HG03139 (cell line): Measurements from ENCODE around the gene SH2D1B.

Experiments
- ATAC-seq: cut with Tn5 transposase; IDR thresholded peaks from one replicate; pipeline ENCODE4 v1.9.1; 2021; ENCODE audit not compliant: unreplicated experiment

The SH2D1B gene

DNA sequence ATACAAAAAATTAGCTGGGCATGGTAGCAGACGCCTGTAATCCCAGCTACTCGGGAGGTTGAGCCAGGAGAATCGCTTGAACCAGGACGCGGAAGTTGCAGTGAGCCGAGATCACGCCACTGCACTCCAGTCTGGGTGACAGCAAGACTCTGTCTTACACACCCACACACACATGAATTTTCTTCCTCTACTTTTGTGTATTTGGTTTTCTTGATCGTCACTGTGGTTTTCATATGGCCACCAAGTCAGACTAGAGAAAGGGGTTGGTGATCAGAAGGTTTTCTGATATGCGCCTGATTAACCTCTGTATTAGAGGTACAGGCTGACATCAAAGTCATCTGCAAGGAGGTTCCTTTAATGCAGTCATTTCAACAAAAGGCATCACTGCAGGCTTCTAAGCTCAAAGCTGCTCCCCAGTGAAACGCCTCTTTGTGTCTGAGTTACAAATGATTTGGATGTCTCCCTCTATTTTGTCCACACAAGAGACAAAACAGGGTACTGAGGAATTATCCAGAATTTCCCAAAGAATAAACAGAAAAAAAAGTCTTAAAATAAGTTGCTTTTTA is 11.1 kb downstream of the SH2D1B start:
- ATAC-seq: no peak

DNA sequence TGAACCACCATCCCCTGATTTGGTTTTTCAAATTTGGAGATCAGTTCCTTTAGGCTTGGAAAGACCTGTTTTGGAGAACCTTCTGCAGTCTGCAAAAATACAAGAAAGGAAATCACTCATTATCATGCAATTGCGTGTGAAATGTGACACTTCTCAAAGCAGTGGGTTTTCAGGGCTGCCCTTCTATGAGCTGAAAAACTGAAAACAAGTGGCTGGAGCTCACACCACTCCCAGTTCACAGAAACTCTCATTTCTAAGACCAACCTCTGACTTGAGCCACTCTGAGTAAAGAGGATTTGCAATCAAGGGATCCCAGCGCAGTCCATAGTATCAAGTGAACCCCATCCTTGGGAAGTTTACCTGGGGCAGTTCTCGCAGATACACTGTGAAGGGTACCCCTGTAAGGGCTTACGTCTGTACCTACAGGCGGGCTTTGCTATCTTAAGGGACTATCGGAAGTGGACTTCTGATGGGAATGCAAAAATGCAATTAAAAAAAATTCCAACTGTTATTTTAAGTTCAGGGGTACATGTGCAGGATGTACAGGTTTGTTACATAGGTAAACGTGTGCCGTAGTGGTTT is 12.8 kb downstream of the SH2D1B start:
- no peak for ATAC-seq

DNA sequence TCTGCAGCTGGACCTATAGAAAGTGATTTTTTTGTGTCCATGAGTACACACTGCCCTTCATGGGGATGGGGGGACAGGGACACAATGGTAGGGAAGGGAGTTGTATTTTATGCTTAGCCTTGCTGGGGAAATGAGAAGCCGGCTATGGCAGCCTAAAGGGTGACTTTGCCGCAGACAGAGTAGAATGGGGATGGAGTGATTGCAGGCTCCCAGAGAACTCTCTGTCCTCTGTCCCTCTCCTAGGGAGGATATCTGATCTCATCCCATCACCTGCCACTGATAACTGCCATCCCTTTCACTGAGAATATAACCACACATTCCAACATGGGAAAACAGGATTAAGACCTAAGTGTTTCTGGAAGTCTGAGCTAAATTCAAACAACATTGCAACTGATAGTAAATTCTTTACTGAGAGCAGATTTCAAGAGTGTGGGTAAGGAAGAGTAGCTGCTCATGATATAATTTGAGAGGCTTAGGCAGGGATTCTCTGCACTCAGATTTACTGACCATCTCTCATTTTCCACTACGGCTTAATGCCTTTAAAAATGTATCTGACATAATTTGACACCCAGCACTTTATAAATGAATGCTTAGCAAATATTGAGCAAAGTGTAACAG is 13.9 kb downstream of the SH2D1B start:
- ATAC-seq: no peak

DNA sequence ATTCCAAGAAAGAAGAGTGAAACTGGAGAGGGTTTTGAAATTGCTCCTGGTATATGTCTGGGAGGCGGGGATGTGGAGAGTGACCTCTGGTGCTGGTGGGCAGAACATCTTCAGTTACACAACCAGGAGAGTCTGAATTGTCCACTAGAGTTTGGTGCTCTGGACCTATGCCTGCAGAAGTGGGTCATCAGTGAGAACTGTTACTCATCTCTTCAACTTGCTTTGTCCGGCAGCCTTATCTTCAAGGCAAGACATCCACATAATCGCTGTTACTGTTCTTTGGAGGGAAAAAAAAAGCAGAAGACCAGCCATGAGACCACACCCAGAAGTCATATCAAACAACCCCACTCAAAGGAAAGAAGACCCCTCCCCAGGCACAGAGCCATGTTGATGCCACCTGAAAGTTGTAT is 14.9 kb downstream of the SH2D1B start:
- no peak for ATAC-seq

DNA sequence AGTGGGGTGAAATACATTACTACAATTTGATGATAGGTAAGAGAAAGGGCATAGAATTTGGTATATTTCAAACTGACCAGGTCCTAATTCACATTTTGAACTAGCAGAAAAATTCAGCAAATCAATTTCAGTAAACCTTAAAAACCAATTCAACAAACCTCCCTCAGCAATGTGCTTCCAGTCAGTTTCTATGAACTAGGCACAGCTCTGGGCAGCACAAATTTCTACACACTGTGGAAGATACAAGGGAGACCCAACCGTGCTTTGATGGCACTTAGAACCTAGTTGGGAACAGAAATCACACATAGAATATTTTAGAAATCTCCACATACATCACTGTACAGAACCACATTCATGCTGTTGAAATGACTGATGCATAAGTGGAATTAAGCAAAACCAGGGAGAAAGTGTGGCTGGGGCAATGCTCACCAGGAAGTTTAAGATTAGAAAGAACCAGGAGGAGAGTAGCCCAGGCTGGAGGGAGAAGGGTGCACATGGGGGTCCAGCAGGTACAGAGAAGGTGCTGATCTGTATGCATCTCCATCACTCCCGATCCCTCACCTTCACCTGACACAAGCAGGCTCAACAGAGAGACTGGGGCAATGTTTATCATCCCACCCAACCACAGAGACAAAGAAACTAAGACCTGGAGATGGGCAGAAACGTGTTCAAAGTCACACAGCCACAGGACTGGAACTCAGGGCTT is 15.6 kb downstream of the SH2D1B start:
- ATAC-seq: no peak

DNA sequence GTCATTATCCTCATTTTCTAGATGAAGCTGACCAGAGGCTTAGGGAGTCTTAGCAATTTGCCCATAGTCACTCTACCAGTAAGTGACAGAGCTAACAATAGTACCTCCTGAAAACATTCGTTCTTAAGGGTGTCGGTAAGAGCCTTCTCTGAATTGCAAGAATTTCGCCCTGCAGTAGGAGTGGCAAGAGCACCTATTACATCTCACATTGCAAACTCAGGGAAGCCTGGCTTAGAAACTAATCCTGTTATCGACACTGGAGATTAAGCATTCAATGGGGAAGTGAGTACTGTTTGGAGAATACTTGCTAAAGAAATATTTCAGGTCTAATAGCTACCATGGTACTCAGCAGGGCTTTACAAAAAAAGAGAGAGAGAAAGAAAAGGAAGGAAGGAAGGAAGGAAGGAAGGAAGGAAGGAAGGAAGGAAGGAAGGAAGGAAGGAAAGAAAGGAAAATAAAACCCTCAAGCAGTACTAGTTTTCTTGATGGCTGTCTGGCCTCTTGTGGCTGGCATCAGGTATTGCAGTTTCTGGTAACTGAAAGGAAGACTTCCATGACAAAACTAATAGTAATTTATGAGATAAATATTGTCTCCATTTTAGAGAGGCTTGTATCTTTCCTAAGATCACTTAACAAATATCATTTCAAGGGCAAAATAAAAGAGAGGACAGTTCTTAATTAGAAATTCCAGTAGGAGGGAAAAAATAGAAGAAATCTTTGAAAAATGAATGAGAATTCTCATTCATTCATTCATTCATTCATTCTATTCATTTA is 20.0 kb downstream of the SH2D1B start:
- no peak for ATAC-seq

DNA sequence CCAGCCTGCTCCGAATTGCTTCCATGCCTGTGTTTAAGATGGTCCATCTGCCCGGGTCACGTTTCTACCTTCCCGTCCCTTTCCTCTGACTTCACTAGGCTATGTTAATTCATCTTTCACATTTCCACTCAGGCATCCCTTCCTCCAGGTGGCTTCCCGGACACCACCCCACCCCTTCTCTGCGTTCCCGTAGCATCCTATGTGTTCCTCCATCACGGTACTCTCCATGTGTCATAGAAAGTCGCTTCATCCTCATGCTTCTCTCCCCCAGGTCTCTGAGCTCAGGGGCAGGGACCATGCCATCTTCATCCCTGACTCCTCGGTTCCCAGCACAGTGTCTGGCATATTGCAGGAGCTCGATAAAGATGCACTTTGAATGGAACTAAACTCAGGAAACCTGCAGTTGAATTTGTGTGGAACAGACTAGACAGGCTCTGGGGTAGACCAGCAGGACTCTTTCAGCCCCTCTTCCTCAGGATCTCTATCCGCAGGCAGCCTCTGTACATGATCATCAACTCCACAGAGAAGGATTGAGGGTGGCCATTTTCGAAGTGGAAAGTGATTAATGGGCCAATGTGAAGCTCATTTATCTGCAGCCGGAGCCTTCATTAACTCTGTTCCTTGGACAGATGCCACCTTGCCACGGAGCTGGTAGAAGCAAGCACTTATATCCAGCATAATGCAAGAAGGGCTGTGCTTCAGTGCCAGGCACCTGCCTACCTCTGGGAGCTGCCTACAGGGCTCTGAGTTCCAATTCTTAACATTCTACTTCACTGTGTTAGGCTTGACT is 21.3 kb downstream of the SH2D1B start:
- no peak for ATAC-seq

DNA sequence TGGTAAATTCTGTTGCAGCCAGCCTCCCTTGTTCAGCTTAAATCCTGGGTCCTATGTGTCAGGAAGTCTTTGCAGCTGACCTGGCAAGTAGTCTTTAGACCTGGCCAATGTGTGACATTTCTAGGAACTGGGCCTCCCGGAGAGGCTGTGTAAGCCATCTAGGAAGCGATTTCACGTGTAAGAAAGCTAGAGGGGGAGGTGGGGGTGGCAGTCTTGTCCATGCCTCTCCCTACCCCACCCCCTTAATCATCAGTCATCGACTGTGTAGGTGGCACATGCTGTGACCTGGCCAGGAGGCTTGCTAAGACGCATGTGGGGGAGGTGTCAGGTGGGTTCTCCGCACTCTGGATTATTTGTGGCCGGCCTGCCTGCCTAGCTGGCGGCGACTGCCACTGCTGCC is 22.0 kb downstream of the SH2D1B start:
- ATAC-seq: no peak

DNA sequence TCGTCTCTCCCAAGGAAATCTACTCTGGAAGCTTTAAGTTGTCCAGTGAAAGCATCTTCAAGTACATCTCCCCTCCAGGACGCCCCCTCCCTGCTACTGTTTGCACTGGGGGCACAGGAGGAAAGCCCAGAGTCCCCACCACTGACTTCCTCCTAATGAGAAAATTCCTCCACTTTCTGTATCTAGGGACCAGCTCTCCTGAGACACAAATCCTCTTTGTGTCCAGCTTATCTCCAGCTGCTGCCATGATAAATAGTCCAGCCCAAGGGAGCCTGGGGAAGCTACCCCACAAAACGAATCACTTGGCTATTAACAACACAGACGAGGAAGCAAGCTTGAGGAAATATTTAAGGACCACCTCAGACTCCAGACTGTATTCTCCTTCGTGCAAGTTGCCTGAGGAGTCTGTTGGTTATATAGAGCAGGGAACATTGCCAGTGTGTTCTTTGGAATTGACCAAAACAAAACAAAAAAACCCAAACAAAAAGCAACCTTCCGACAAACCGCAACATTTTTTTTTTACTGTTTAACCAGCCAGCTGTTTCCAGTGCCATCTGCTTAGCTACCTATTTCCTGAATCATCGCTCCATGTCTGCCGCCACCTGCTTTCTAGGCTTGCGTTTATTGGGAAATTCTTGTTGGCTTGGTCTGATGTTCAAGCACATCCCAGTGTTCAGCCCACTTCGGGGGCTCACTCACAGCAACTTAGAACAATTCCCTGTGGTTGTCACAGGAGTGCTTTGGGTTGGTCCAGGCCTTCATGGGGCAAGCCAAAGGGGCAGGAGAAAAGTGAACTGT is 22.7 kb downstream of the SH2D1B start:
- ATAC-seq: no peak

DNA sequence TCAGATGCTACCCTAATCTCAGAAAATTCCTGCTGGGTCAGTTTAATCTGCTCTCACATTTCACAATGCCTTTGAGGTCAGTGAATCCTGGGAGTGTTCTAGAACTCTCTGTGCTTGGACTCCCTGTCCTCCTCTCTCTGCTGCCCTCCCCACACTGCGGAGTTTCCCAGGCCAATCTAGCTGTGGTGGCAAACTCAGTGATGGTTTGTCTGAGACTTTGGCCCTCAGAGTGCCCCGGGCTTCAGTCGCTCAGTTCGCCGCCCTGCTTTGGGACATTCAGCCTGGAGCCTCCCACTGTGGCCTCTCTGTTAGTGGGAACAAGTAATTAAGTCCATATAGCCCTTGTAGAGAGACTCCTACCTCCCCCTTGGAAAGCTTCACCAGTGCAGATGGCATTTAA is 23.3 kb downstream of the SH2D1B start:
- no peak for ATAC-seq

DNA sequence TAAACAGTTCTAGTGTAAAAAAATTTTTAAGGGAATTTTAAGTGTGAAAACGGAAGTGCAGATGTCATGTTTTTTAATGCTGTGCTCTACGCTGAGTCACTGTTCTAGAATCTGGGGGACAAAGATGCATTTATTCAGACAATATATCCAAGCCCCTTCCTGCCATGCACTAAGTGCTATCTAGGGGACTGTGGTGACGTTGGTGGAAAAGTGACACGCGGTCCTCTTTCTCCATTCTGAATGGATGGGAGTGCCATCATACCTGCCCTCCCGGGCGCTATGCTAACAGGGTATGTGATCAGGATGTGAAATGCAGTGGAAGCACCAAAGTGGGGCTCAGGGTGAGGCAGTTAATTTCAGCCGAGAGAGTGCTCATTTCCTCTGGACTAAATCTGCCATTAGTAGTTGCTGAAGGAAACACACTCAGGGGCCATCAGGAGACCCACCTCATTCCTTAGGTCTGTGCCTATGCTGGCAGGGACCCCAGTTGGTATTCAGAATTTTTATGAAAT is 23.8 kb downstream of the SH2D1B start:
- no peak for ATAC-seq

DNA sequence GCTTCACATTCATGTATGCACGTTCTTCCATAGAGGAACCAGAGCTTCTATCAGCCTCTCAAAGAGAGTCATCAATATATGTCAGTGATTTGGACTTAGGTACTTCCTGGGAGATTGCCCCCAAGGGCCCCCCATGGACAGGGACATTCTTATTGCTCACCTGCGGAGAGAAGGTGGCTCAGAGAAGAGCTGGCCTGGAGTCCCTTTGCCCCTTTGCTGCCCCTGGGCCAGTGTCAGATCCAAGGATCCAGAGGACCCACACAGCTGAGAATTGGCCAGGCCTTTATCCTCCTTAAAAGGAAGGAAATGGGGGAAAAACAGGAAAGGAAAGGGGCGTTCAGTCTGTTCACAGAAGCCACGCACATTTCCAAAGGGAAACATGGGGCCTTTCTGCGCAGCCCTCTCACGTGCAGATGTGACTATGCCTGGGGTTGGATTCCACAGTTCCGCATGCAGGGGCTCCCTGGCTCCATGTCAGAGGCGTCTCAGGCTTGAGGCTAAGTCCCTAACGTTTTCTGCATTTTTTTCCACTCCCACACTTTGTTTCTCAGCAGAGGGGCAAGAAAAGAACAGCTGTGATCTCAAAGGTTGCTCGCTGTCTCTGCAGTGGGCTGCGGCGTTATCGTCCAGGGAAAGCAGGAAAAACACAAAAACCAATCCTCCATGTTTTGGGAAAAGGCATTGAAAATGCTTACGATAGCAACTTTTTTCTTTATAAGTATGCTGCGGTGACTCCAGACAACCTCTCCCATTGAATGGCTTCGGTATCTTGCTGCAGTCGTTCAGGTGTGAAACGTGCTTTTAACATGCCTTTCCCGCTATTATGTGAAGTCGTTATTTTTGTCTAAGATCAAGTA is 24.5 kb downstream of the SH2D1B start:
- ATAC-seq: no peak

DNA sequence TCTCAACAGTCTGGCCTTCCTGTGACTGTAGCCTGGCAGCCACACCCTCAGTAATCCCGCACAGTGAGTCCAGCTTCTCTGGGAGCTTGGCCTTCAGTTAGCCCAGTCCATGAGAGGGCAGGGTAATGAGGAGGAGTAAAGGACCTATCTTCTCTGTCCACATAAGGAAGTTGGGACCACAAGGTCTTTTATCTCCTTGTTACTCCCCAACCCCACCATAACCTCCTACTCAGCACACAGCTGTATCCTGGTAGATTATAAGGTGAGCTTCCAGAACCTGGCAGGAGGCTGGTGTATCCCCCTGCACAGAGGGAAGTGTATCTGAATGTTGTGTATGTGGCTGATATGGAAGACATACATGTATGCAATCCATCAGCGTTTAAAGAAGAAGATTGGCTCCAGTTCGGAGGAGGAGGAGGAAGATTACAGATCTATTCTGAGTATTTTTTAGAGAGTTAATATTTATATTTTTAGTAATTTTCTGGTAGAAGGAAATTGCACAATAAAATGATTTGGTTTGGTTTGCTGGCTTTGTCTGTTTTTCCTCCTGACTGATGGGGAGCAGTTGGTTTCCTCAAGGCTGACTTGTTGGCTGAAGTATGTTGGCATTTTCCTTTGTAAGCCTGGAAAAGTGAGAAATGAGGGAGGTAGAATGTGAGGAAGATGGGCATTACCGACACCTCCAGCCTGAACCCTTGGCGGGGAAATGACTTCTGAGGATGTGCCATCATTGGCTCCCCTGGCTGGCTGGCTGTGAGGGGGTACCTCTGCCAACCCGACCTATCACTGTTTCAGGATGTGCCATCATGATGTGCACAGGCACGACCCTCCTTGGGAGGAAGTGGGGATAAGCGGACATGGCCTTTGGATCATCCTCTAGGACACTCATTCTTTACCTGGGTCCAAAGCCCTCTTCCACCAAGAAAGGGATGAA is 25.4 kb downstream of the SH2D1B start:
- no peak for ATAC-seq

DNA sequence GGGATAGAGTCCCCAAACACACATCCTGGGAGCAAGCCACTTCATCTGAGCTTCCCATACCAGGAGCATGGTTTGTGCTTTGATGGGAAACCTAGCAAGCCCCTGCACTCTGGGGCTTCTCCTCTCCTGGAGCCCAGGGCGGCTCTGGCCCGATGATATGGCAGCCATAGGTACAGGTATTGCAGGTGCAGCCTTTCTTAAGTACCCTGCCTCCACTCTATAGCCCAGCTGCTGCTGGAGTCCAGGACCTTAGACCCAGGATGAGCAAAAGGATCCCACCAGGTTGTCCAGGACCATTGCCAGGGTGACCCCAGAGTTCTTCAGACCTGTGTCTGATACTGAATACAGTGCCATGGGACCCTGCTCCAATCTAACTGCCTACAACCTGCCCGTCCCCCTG is 26.2 kb downstream of the SH2D1B start:
- no peak for ATAC-seq

DNA sequence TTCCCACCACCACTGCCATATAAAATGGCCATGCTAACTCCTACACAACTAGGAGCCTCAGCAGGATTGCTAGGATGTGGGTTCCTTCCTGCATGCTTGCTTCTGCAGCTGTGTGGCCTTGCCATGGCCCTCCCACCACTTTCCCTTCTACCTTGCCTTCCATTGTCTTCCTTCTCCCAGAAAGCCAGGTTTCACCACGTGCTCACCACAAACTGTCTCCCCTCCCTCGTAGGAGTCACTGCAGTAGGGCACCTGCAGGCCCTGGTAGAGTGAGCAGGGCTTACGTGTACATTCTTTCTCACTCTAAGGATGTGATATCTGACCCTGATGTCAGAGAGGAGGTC is 26.7 kb downstream of the SH2D1B start:
- no peak for ATAC-seq

DNA sequence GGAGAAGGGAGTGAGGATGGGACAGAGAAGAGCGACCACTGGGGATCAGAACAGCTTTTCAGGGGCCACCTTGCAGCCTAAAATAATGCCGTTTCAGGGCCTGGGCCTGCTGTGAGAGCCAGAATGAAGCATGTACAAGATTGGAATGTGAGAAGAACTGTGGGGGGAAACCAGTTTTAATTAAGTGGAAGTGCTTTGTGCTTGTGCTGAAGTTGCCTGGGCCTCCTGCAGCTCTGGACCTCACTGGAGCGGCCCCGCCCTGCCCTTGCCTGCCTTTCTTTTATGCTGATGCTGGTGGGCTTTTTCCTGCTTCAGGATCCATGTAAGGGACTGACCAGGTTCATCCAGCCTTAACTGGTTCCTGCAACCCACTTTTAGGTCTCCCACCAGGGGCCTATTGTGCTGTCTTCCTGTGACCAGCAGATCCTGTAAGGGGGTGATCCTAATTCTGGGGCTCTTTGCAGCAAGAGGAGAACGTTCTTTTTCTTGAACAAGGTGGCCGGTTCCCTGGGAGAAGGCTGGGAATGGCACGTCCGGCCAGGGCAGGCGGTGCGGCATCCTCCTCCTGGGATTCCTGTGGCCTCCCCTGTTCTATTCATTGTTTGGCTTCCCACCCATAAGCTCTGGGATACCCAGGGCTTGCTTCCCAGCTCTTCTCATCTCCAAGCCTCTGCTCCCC is 27.2 kb downstream of the SH2D1B start:
- no peak for ATAC-seq

DNA sequence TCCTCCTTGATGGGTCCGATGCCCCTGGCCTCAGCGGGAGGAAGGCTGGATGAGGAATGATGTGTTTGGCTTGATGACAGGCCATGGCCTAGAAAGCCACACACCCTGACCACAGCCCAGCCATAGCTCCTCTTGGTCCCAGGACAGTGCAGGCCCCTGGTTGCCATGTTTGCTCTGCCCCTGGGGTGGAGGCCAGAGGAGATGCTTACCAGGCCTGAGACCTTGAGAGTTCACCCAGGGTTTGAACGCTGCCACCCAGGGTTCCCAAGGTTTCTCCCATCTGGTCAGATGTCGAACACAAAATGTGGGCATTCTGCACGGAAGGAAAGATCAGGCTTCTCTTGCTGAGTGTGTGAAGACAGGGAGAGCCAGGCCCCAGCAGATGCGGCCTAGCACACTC is 27.8 kb downstream of the SH2D1B start:
- no peak for ATAC-seq
